GM12873 (cell line): ENCODE data around the gene ADSS2.

Experiments used
- CTCF ChIP-seq: IDR thresholded peaks from 2 replicates; pipeline ENCODE4 v1.5.1; 2012; ENCODE audit warnings: low read depth, mild to moderate bottlenecking, moderate library complexity, low read length, control low read depth; ENCODE audit not compliant: insufficient read depth; ENCODE audit errors: missing control alignments

The ADSS2 gene

GRCh38 chr1:244451539-244451950, at the start of gene ADSS2:
Gene ADSS2 (minus strand): TSS chr1:244451909. CDS start chr1:244451817, 92 bp downstream.
- TF ChIP-seq CTCF = no peak

GRCh38 chr1:244497805-244498204, 46.1 kb upstream of the ADSS2 start:
- TF ChIP-seq CTCF = no peak

- TF ChIP-seq CTCF = no peak
These were observed 44.5 kb upstream of the ADSS2 start for GRCh38 chr1:244496186-244496585.

- TF ChIP-seq CTCF = no peak
These were observed 42.9 kb upstream of the ADSS2 start for GRCh38 chr1:244494653-244495052.

- no peak for TF ChIP-seq CTCF
These were observed 21.4 kb upstream of the ADSS2 start for GRCh38 chr1:244473059-244473605.

GRCh38 chr1:244466724-244467123, 15.0 kb upstream of the ADSS2 start:
- no peak for TF ChIP-seq CTCF

- TF ChIP-seq CTCF = no peak
These were observed 9.7 kb upstream of the ADSS2 start, which contains the start of gene CATSPERE for GRCh38 chr1:244461245-244462071. Gene CATSPERE (plus strand): TSS chr1:244461273. CDS start chr1:244461430, 157 bp downstream.
